Right lobe of liver (tissue), 6 donors: ENCODE data around the gene CTU2. TPM values are rescaled to one million over a fixed set of nuclear protein-coding genes. Genes with fewer than 3 reads are reported as not detected.

Experiments
- ATAC-seq, 4 donors: fragments of 200-7000 bp; cut with Tn5 transposase; one replicate each; pipeline ENCODE4 v1.9.1; 2020; ENCODE audit warnings: mild to moderate bottlenecking in 4 of 4, moderate library complexity in 4 of 4
- DNase-seq, 3 donors: peaks; one replicate each; pipeline ENCODE4 v3.0.0-alpha.2; 2020
- H3K27ac ChIP-seq, 3 donors: fragments of 200-600 bp; one replicate each; pipeline ENCODE4 v1.8.0; 2022
- H3K27me3 ChIP-seq, 2 donors: fragments of 200-600 bp; one replicate each; pipeline ENCODE4 v1.8.0; 2022
- H3K36me3 ChIP-seq, 4 donors: fragments of 200-600 bp; sonication (generic) in 1 of 4; one replicate each; pipeline versions ENCODE4 v1.5.1 to v1.8.0; 2017 to 2022; ENCODE audit warnings: control low read depth in 1 of 4
- H3K4me1 ChIP-seq, 4 donors: fragments of 200-600 bp; sonication (generic) in 1 of 4; one replicate each; pipeline versions ENCODE4 v1.5.1 to v1.8.0; 2017 to 2022; ENCODE audit warnings: control low read depth in 1 of 4
- H3K4me3 ChIP-seq, 3 donors: fragments of 200-600 bp; one replicate each; pipeline ENCODE4 v1.8.0; 2022
- H3K9me3 ChIP-seq, 4 donors: fragments of 200-600 bp; sonication (generic) in 1 of 4; one replicate each; pipeline versions ENCODE4 v1.5.1 to v1.8.0; 2017 to 2022; ENCODE audit warnings: control low read depth in 1 of 4
- POLR2A ChIP-seq: fragments of 450-650 bp; IDR thresholded peaks from one replicate; pipeline ENCODE4 v1.6.1; 2017; ENCODE audit warnings: antibody characterized with exemption, mild to moderate bottlenecking
- WGBS: methylation state at CpG from one replicate; pipeline ENCODE4 v1.1.6; 2018; ENCODE audit warnings: low coverage, low lambda C conversion rate; ENCODE audit not compliant: insufficient coverage; ENCODE audit errors: missing lambda C conversion rate; 5-methylcytosine and 5-hydroxymethylcytosine counted together
- intact Hi-C, 2 donors: fragments of 100-400 bp; cut with DNase I; formaldehyde crosslinking; loops; one replicate each; pipeline versions ENCODE4 v1.11.2 to v1.14.1; 2022
- total RNA-seq, 6 experiments: library from RNA; depleted of rRNA in 2 of 6; stranded (reverse); fragments of >200 nt in 2 of 6; fragmentation: NEBNext Ultra II Directional in 3 of 6; extraction: Animal tissue kit (Norgen Biotek cat#: 25700) in 3 of 6; gene quantifications; one replicate each; pipeline versions ENCODE4 v1.1.0 to v1.2.4, GENCODE V29; 2016 to 2023
- TF ChIP-seq, protein P1 (sequence below), 4 donors: fragments of 200-600 bp in 3 of 4; fragments of 450-650 bp in 1 of 4; IDR thresholded peaks; one replicate each; pipeline versions ENCODE4 v1.5.1 to v1.8.0; 2016 to 2022; ENCODE audit warnings: antibody characterized with exemption in 4 of 4, mild to moderate bottlenecking in 2 of 4
- donor health status: DM: no; HTN: yes; CAD: no.
- donor health status: DM: no; HTN: no; CAD: no.
- donor health status: DM: no; HTN: no; CAD: no.
- donor health status: DM: no; HTN: yes; CAD: no.
- donor health status: DM: no; HTN: yes; CAD: no.

CTU2 gene
- total RNA-seq, 6 experiments from 2014 or later, result 5.0 to 9.5 (median 8.2) TPM

DNA sequence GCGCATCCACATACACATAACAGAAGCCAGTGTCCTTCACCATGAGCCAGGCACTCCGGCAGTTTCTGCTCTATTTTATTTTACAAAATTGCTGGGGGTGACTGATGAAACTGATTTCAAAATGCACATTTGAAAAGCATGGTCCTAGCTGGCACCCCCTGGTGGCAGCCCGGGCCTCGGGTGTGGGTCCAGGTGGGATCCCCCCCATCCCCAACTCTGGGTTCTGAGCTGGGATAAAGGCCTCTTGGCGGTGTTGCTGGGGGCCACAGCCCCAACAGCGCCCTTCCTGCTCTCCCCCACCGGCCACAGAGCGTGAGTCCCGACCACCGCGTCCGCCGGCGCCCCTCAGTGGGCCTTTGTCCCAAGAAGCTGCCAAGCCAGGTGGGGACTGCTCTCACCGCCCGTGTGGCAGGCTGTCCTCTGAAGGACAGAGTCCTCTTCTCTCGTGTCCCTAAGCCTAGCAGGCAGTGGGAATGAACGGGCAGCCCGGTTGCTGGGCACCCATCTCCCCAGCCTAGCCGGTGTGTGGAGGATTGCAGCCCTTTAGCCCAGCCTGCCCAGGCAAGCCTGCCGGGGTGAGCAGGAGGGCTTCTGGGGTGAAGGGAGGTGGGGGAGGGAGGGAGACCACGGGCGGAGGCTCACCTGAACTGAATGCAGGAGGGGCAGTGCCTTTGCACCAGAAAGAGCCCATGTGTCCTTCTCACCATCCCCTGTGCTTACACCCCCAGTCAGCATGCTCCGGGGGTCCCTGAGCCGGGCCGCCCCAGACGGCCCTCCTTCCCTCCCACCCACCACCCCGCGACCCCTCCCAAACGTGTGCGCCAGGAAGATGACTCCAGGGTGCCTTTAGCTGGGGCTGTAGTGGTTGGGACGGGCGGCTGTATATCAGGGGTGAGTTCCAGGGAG, 20.9 kb upstream of the CTU2 start:
- ATAC-seq, result peak in 3 of 4 donors; percentile 1 to 17 (median 2)
- H3K4me3 ChIP-seq, result peak overlapping the region; percentile 55 to 58 (median 57)
- intact Hi-C loops, result no loop called here
- no peaks in the 10 kb centered on the region for H3K36me3 ChIP-seq
- no peak for TF ChIP-seq POLR2A
- TF ChIP-seq, protein P1, sequence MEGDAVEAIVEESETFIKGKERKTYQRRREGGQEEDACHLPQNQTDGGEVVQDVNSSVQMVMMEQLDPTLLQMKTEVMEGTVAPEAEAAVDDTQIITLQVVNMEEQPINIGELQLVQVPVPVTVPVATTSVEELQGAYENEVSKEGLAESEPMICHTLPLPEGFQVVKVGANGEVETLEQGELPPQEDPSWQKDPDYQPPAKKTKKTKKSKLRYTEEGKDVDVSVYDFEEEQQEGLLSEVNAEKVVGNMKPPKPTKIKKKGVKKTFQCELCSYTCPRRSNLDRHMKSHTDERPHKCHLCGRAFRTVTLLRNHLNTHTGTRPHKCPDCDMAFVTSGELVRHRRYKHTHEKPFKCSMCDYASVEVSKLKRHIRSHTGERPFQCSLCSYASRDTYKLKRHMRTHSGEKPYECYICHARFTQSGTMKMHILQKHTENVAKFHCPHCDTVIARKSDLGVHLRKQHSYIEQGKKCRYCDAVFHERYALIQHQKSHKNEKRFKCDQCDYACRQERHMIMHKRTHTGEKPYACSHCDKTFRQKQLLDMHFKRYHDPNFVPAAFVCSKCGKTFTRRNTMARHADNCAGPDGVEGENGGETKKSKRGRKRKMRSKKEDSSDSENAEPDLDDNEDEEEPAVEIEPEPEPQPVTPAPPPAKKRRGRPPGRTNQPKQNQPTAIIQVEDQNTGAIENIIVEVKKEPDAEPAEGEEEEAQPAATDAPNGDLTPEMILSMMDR (IDR thresholded peaks at IDR 0.05), result peak; percentile 25 to 45 (median 31)
- peaks cover 0 to 13% (median 4%) of the 10 kb centered on the region in 4 donors for H3K4me1 ChIP-seq
- H3K9me3 ChIP-seq, result no peaks in the 10 kb centered on the region
- no peak overlapping the region for H3K27ac ChIP-seq
- peak in 1 of 3 donors; percentile 50 for DNase-seq
- no peaks in the 10 kb centered on the region for H3K27me3 ChIP-seq
- 7% methylated on average over 9 of the region's 33 CpGs for WGBS

DNA sequence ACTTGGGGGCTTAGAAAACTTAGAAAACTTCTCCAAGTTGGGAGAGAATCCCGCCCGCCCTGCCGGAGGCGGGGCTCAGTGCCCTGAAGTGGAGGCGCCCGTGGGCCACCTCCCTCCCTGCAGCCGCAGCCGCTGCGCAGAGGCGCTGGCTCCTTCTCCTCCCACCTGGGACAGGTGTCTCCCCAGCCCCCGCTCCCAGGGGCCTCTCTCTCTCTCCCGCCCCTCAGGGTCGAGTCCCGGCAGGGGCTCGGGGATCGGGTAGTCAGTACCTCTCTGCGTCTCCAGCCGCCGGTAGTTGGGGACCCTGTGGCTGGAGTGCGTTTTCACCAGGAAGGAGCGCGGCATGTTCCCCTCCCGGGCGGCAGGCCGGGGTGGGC, 20.3 kb upstream of the CTU2 start:
- H3K4me3 ChIP-seq, result peak overlapping the region; percentile 55 to 58 (median 57)
- H3K27me3 ChIP-seq, result no peaks in the 10 kb centered on the region
- TF ChIP-seq POLR2A, result no peak
- TF ChIP-seq, protein P1 (IDR thresholded peaks at IDR 0.05), result no peak
- WGBS, result 0% methylated on average over 3 of the region's 25 CpGs
- peaks cover 0 to 13% (median 4%) of the 10 kb centered on the region in 4 donors for H3K4me1 ChIP-seq
- no peaks in the 10 kb centered on the region for H3K9me3 ChIP-seq
- intact Hi-C loops, result no loop called here
- ATAC-seq (peak; percentile 20 to 44 (median 40)), DNase-seq (peak in 1 of 3 donors; percentile 53)
- no peaks in the 10 kb centered on the region for H3K36me3 ChIP-seq
- H3K27ac ChIP-seq, result peak overlapping the region in 1 of 3 donors; percentile 52

DNA sequence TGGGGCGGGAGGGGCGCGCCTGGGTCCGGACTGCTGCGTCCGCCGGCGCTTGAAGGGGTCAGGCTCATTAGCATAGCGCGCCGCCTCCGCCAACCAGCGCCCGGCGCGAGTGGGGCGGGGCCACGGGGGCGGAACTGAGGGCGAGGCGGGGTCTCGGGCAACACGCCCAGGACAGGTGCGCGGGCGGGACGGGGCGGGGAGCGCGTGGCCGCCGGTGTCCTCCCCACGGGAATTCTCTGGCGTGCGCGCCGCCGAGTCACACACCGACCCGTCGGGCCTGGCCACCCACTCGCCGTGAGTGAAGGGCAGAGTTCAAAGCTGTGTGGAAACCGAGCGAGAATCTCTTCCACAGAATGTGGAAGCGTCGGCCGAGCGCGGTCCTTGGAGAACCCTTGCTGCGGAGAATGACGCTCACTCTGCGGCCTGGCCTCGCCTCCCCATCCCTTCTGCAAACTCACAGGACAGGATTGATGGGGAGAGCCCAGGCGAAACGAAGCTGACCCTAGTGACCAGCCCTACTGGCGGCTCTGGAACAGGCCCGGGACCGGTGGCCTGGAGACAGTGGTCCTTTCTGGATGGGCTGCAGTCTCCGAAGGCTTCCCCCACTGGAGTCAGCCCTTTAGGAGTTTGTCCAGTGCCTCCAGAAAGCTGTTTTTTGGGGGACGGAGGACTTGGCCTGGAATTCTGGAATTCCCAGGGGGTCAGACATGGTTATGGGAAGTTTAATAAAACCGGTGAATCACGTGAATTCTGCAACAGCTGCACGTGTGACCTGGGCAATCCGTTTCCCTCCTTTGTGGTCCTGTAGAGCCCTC, 19.7 kb upstream of the CTU2 start, which contains the start of gene SNAI3:
SNAI3 (minus strand) TSS at position 69 of the 815 bp plus-strand sequence. CDS start 101 bp downstream, outside the sequence.
- Histone ChIP-seq H3K9me3 (no peaks in the 10 kb centered on the region), H3K4me1 (peaks cover 0 to 11% (median 4%) of the 10 kb centered on the region in 4 donors), H3K27ac (peak within 1 kb of the TSS in 1 of 3 donors; percentile 52), H3K36me3 (no peaks in the 10 kb centered on the region), H3K27me3 (no peaks in the 10 kb centered on the region), H3K4me3 (peak within 1 kb of the TSS; percentile 55 to 58 (median 57))
- 2% methylated on average over 8 of the region's 65 CpGs for WGBS
- ATAC-seq, result peak; percentile 86 to 94 (median 92)
- DNase-seq, result peak; percentile 91 to 92 (median 92)
- intact Hi-C loops, result no loop called here
- TF ChIP-seq, protein P1 (IDR thresholded peaks at IDR 0.05), result no peak
- TF ChIP-seq POLR2A, result no peak

DNA sequence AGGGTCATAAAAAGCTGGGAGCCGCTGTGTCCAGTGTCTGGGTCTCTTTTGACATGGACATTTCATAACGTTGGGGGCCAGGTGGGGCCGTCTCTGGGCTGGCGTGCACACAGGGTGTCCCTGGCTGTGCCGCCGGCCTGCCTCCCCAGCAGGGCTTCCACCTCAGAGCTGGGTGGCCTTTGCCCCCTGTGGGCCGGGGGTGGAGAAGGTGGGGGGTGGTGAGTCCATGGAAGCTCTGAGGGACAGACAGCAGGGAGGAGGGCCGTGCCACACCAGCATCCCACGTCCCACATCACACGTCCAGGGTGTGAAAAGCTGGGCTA, 19.1 kb upstream of the CTU2 start:
- 23% methylated on average over 3 of the region's 10 CpGs for WGBS
- intact Hi-C loops, result no loop called here
- no peak for DNase-seq

More for the DNA sequence above, 19.1 kb upstream of the CTU2 start:
- ATAC-seq, result no peak
- Histone ChIP-seq H3K36me3 (no peaks in the 10 kb centered on the region), H3K4me1 (peaks cover 0 to 11% (median 4%) of the 10 kb centered on the region in 4 donors), H3K9me3 (no peaks in the 10 kb centered on the region), H3K27ac (no peak overlapping the region), H3K27me3 (no peaks in the 10 kb centered on the region), H3K4me3 (no peak overlapping the region)
- TF ChIP-seq, protein P1 (IDR thresholded peaks at IDR 0.05), result no peak
- no peak for TF ChIP-seq POLR2A
